NCI-H345 (cell line): Measurements from ENCODE around the gene PRCD.
A peak's percentile ranks its signal among the peaks of the same experiment; 100 is the strongest.

Experiments used
- DNase-seq: peaks from one replicate; lab custom pipeline; 2025; lab: John Stamatoyannopoulos, UW

Gene PRCD

GRCh38 chr17:76570877-76571471 is 31.1 kb downstream of the PRCD start:
- DNase-seq: no peak

DNA sequence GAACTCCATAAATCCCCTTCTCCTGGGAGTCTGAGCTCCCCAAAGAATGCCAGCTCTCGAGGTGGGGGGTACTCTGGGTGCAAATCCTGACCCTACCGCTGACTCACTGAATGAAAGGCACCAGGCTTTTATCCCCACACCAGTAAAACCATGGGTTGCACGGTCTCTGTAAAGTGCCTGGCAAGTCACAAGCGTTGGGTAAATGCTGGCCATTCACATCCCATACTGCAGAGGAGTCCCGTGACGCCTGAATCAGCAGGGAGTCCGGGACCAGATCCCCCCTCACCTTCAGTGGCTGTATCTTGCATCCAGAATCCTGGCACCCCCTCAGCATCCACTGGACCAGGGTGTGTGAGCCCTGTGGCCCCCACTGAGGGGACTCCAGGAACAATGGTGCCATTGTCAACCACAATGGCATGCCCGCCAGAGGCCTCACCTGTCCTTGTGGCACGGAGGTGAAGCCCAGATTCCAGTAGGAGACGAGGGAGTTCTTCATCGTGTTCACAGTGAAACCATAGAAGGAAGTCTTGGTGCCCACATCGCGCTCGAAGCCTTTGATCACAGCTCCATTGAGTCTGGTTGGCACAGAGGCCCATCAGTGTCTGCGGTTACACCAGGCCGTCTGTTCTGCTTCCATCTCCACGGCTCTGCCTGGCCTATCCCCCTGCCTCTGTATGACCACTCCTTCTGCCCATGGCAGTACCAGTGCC is 32.5 kb downstream of the PRCD start:
- no peak for DNase-seq

DNA sequence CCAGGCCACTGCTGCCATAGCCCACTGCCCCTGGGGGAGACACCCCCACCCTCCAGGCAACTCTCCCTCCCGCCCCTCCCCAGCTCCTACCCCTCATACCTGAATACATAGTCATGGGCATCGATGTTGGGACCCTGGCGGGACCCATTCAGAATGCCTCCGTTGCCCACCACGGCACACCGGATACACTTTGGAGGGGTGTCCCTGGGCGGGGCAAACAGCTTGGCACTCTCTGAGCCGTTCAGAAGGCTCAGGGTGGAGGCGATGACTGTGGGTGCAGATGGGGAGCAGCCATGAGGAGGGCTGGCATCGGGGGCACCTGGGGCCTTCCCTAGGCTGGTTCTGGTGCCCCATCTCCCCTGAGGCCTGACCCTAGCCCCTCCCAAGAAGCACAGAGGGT is 33.3 kb downstream of the PRCD start:
- DNase-seq: no peak

DNA sequence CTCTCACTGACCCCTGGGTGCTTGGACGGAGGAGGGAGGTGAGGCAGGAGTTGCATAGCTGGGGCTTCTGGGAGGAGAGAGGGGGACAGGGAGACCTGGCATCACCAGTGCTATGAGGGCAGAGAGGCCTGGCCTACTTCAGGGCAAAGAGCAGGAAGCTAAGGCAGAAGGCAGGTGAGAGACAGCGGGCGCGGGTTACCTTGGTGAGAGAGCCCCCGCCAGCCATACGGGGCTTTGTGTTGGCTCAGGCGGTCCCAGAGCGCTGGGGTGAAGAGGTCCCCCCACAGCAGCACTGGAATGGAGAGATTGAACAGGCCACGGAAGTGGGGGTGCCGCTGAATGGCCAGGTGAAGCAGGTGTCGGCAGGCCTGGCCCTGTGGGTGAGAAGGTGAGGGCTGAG is 34.3 kb downstream of the PRCD start:
- no peak for DNase-seq

GRCh38 chr17:76575570-76575969 is 35.7 kb downstream of the PRCD start:
- DNase-seq: no peak

DNA sequence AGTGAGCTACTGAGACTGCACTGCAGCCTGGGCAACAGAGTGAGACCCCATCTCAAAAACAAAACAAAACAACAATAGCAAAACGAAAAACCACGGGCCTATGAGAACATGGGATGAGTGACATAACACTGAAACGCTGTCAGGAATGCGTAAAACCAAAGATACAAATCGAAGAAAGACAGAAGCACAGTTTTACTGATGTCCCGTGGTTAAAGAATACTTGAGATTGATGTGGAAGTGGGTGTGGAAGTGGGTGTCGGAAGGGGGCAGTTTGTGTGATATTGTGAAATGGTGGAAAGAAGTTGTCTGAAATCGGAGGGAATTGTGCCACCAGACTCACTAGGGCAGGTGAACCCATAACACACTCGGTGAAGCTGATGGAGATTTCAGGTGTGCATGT is 36.3 kb downstream of the PRCD start:
- no peak for DNase-seq

DNA sequence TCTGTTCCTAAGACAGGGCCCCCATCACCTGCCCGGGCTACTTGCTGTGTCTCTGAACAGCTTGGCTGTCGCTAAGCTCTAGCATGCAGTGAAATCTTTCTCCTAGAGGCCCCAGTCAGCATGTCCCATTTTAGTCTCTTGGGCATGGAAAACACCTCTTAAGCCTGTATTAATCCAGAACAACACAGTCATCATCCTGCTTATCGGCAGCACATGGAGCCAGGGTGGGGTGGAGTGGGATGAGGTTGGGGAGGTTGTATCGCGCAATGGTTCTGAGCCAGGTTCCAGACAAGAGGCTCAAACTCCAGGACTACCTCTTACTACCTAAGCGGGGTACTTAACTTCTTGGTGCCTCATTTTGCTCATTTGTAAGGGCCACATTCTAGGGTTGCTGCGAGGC is 38.0 kb downstream of the PRCD start:
- DNase-seq: no peak

- no peak for DNase-seq
Measured at GRCh38 chr17:76578376-76578775, 38.5 kb downstream of the PRCD start.

DNA sequence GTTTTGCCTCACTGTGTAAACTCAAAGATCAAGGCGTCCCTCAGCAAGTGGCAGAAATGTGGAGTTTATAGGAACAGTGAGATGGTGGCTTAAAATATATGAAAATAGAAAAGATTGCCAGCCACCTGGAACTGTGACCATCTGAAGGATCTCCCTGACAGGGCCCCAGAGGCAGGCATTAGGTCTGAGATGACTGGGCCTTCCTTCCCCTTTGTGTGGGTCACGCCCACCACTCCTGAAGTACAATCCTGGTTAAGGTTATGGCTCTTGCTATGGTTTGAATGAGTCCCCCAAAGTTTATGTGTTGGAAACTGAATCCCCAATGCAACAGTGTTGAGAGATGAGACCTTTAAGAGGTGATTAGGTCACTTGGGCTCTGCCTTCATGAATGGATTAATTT is 39.4 kb downstream of the PRCD start:
- DNase-seq: no peak

GRCh38 chr17:76581515-76581914 is 41.7 kb downstream of the PRCD start:
- DNase-seq: no peak

- no peak for DNase-seq
Measured at GRCh38 chr17:76582660-76583059, 42.8 kb downstream of the PRCD start.

DNA sequence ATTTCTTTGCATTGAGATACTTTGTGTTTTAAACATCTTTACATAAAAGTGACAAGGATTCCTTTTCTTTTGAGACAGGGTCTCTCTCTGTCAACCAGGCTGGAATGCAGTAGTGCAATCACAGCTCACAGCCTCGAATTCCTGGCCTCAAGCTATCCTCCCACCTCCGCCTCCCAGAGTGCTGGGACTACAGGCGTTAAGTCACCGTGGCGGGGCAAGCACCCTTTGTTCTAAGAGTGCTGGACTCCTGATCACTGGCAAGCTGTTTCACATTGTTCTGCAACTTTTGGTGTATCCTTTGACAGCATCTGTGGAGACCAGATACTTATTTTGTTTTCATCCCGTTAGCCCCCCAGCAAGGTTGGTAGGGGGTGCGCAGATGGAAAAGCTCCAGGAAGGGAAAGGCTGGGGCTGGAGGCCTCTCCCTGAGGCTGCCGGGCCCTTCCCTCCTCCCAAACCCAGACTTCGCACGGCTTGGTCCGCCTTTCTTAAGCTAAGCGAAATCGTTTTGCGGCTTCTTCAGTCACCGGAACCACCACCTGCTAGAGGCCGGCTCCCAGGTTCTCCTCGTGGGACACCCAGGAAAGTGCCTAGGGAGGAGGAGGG is 44.7 kb downstream of the PRCD start:
- no peak for DNase-seq

DNA sequence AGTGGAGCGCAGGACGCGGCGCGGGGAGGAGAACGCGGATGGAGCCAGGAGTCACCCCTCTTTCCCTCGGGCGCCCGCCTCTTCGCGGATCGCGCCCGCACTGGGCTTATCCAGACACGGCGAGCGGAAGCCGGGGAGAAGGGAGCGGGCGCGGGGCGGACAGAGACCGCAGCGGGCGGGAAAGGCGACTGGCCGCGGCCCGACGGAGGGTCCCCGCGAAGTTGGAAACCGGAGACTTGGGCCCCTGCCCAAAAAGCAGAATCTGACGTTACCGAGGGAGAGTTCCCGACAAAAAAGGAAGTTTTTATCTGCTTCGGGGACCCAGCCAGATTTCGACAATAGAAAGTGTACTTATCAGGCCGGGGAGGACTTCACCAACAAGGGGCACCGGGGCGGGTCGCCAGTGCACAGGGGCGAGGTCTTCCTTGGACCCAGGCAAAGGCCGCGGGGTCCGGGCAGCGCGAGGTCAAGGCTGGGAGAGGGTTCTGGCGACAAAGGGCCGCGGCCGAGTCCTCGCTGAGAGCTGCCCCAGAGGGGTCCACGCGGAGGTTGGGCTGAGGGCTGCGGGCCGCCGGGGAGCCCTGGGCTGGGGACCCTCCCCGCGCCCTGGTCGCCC is 45.3 kb downstream of the PRCD start:
- peak; percentile 47 for DNase-seq

GRCh38 chr17:76585649-76586593 is 46.1 kb downstream of the PRCD start, which contains the start of gene ST6GALNAC2:
Gene ST6GALNAC2, minus strand, starts transcription at chr17:76585860. Its CDS starts 52 bp downstream, at chr17:76585808.
- peak; percentile 77 for DNase-seq

DNA sequence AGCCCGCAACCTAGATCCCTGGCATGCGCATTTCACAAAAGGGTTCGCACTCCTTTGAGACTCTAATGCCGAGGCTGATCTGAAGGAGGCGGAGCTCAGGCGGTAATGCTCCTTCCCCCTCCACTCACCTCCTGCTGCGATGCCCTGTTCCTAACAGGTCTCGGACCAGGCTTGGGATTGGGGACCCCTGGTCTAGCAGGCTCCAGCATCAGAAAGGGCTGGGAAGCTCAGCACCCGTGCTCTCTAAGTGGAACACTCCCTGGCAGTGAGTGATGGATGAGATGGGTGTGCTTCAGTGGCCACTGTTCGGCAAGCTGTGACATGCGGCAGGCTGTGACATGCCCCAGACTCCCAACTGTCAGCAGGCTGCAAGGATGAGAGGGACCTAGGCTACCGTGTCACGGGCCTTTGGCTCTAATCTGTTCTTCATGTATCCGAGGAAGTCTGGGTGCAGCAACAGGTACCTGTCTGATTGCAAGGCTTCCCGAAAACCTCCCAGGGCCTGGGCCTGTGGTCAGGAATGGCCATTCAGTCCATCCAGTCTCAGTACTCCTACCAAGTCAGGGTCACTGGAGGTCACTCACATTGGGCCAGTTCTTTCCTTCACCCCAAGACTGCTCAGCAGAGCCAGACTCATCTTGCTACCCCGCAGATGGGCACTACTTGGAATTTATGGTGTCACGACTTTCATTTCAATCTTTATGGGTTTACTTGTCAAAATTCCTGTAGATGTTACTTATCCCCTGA is 47.1 kb downstream of the PRCD start:
- DNase-seq: peak; percentile 96

DNA sequence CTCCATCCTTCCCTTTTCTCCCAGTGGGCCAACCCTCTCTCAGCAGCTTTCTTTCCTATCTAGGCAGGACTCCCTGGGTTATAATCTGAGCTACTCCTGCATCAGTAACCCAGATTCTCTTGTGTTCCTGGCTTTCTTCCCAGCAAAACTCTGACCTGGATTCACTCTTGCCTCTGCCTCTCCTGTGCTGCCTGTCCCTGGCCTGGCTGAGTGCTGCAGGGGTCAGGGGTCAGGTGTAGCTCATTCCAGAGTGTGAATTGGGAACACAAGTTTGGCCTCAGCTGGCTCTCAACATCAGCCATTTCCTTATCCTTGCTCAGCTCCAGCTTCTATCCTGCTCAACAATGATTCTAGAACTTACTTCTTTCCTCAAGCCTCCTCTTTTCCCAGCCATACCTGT is 48.3 kb downstream of the PRCD start:
- DNase-seq: no peak

DNA sequence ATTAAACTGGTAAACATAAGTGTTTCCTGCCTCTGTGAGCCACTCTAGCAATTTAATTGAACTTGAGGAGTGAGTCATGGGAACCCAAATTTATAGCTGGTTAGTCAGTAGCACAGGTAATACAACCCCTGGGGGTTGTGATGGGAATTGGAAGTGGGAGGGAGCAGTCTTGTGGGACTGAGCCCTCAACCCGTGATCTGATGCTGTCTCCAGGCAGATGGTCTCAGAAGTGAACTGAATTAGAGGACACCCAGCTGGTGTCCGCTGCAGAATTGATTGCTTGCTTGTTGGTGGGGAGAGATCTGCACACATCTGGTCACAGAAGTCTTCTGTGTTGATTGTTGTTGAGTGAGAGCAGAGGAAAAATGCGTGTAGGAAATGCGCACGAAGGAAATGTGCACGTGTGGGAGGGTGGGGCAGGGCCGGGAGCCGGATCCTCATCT is 53.6 kb downstream of the PRCD start:
- DNase-seq: peak; percentile 66

DNA sequence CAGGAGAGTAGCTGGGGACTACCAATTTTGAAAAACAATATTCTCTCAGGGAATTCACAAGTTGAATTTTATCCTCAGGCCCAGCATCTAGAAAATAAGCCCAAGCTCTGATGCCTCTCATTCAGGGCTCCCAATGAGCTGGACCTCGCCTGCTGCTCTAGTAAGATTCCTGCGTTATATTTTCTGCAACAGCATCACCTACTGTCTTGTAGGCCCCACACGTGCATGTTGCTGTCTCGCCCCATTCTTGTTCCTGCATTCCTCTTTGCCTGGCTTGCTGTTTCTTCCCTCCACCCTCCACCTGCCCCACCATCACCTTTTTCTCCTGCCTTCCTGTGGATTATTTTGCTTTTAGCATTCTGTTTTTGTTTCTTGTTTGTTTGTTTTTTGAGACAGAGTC is 54.1 kb downstream of the PRCD start:
- DNase-seq: no peak

GRCh38 chr17:76594690-76595089 is 54.8 kb downstream of the PRCD start:
- no peak for DNase-seq
